Tongue (tissue), 2 donors: ENCODE measurements around the gene SEC16B. TPM values are rescaled to one million over a fixed set of nuclear protein-coding genes. Genes with fewer than 3 reads are reported as not detected.

ENCODE experiments used
- DNase-seq: peaks from one replicate; pipeline ENCODE4 v3.0.0-alpha.2; 2015
- total RNA-seq: library from RNA; depleted of rRNA; stranded (reverse); fragments of >200 nt; gene quantifications from one replicate; pipeline ENCODE4 v1.2.3, GENCODE V29; 2014

Gene SEC16B
- total RNA-seq, 1 donor from 2014 or later: 9.6 TPM

DNA sequence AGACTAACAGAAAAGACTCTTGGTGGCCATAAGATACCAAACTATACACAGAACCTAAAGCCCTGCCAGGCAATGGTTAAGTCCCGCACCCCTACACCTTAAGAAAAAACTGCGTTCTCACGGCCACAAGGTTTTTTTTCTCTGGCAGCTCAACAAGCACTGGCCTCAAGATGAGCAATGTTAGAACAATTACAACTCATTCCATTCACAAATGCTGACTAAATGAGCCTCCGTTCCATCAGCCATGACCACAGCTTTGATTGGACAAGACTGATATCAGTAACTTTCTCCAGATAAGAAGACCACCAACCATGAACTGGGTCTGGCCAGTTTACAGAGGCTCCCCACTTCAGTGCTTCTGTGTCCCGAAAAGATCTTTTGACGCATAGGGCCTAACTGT, 31.9 kb downstream of the SEC16B start:
- DNase-seq: no peak

DNA sequence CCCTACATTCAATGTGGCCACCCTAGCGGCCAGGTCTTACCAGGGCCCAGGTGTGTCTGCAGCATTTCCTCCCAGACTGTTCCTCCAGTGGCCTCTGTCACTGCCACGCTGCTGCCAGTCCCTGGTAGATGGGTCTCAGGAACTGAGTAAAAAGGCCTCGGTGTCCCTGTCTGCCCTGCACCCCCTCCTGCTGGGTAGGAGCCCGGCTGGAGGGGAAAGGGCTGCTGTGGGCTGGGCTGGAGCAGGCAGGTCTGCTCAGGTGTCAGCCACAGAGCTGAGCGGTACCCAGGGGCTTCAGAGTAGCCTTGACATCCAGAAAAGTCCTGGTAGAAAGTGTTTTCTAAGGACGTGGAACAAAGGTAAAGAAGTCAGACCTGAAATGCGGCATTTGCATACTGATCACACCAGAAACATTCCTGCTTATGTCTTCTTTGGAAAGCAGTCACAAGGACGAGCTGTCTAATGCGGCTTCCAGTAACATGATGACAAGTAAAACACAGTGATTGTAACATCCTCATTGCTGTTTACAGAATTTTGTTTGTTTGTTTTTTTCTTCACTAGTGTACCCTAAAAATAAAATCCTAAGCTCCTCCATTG, 32.6 kb downstream of the SEC16B start:
- no peak for DNase-seq

DNA sequence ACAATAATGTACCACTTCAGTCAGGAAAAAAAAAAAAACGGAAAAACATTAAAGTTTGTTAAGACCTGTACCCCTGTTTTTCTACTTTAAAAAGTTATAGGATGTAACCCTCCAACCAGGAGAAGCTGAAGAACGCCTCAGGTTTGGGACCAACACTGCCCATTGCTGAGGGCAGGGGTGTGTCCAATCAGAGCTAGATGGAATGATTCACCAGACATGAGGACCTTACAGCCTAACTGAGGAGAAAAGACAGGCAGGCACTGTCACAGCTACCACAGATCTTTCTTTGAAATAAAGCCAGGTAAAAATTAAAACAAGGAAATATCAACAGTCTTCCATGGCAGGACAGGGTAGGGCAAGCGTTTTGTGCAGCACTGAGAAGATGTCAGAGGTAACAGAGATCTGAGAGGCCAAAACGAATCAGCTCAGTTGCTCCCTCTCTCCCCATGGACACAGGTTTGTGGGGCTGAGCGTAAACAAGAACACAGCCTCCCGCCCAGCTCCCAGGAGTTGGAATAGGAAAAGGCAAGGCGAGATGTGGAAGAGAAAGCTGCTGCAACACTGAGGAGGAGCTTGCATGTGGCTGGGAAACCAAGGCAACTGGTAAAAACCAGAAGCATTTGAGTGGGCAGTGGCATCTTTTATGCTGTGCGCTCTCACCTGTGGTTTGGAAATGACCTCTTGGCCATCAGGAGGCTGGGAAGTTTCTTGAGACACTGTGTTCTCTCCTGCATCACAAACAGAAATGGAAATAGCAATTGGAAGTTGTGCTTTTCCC, 34.0 kb downstream of the SEC16B start:
- no peak for DNase-seq

DNA sequence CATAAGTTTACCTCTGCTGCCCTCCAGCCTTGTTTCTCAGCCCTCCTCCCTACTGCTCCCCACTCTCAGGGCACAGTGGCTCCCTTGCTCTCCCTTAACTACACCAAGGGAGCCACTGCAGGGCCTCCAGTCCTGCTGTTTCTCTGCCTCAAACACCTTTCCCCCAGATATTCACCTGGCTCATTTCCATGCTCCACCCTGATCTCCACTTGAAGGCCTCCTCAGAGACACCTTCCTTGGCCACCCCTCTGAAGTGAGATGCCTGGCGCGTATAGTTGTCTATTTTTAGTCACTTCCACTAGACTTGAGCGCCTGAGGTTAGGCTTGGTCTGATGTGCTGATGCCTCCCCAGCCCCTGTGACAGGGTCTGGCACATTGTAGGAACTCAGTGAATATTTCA, 34.9 kb downstream of the SEC16B start:
- no peak for DNase-seq

DNA sequence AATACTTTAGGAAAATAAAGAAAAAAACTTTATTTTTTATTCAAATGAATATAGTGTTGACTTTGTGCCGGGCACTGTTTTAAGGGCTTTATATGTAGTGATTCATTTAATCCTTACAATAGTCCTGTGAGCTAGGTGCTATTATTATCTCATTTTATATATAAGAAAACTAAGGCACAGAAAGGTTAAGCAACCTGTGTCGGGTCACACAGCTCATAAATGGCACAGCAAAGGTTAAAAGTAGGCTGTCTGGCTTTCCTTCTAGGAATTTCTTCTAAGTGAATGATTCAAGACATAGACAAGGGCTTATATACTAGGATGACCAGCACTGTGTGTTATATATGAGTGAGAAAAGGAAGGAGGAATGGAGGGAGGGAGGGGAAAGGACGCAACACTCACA, 35.4 kb downstream of the SEC16B start:
- DNase-seq: no peak

DNA sequence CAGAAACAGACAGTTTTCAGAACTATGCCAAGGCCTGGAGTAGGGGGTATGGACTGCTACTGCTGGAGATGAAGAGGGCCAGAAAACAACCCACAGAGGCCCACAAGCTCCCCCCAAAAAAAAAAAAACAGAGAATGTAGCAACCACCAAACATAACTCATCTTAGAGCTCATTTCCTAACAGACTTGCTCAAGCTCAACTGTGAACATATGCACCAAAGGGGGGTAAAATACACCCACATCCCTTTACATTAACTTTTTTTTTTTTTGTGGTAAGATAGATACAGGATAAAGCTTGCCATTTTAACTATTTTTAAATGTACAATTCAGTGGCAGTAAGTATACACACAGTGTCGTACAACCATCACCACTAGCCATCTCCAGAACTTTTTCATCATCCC, 36.0 kb downstream of the SEC16B start:
- DNase-seq: no peak

DNA sequence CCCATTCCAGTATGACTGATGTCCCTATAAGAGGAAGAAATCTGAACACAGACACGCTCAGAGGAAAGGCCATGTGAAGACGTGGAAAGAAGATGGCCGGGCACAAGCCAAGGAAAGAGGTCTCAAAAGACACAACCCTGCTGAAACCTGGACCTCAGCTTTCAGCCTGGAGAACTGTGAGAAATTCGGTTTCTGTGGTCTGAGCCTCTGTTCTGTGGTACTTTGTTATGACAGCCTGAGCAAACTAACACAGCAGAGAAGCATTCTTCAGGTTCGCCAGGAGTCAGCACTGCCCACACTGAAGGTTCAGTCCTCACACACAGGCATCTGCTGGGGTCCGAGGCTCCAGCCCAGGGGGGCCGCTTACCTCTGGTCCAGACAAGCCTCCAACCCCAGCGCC, 37.7 kb downstream of the SEC16B start:
- no peak for DNase-seq

DNA sequence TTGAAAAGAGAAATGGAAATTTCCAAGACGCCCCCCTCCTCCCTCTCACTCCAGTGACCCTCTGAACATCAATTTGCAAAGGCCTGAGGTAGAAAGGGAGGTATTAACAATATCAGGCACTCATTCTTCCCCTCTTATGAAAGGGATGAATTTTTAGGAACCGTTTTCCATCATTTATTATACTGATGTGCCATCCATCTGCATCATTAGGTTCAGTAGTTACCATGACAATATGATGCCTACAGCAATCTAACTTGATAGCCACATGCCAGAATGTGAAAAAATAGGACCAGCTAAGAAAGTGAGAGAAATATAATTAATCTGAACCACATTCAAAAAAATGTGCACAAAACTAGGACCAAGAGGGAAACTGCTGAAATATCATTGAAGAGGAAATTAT, 40.9 kb downstream of the SEC16B start:
- DNase-seq: no peak

DNA sequence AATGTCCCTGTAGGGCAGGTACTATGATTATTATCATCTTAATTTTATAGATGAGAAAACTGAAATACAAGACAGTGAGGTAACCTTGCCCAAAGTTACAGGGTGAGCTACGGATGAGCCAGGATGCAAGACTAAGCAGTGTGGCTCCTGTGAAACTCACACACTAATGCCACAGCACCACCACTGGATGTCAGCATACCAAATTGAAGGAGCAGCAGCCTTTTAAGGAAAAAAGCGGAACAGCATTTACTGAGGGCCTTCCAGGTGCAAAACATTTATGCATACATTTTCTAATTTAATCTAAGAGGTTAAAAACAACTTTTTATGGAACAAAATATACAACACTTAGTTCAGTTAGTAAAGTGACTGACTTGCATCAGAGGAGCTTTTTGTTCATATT, 41.7 kb downstream of the SEC16B start:
- no peak for DNase-seq

DNA sequence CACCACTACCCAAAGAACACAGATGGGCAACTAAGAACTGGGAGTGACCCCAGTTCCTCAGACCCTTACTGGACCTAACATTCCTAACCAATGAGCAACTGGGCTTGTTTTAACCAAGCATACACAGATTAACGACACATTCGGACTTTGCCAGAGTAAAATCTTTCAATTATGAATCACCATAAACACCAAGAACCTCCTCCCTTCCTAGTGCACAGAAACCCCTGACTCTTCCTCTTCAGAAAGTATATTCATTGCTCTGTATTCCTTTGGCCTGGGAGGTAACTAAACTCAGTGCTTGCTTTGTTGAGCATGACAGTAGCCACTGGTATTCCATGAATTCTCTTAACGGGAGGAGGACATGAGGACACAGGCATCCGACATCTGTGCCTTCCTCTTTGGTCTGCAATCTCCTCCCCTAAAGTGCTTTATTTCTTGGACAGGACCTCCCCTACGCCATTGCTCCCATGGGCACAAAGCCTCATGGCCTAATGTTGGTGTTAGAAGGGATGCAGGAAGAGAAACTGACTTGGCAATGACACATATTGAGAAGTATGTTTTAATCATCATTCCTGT, 42.7 kb downstream of the SEC16B start:
- no peak for DNase-seq

DNA sequence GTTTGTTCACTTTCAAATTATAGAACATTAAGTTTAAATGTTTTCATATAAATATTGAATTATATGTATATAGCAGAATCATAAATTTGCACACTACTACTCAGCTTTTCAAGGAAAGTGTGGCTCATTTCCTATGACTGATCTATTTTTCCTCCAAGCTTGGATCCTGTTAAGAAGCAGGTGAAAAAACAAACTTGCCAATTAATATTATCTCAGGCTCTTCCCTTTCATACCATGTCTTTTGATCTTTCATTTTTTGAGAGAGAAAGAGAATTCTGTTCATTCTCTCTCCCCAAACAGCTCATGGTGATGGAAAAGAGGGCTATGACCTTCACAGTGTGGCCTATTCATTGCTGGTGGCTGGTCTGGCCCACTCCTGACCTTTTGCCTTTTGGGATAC, 43.7 kb downstream of the SEC16B start:
- DNase-seq: no peak

DNA sequence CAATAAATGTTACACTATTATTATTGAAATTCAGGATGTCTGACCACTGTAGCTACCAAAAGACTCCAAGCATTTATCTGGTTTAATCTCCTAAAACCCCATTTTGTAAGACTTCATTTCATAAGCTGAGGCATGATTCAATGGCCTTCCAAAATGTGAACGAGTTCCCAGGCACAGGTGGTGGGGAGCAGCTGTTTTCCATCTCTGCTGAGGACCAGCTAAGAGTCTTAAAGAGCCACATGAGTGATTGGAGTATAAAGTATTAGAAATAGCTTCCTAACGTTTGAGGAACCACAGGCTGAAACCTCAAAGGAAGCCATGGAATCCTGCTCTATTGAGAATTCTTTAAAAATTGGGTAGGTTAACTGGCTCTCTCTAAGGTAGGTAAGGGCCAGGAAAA, 44.9 kb downstream of the SEC16B start:
- DNase-seq: peak; percentile 32

DNA sequence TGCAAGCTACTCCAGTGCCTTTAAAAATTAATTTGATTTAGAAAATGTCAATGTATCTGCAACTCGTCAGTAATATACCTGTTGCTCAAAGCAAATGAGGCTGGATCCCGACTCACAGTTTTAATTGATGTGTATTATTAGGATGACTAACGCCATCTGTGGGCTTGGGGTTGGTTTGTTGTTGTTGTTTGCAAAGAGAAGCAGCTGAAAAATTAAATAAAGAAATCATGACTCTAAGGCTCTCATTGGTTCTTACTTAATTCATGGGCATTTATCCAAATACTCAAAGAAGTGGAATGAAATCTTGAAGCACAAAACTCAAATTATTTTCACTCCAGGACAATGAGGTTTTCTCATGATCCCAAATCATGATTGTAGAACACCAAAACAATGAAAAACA, 46.4 kb downstream of the SEC16B start:
- no peak for DNase-seq

DNA sequence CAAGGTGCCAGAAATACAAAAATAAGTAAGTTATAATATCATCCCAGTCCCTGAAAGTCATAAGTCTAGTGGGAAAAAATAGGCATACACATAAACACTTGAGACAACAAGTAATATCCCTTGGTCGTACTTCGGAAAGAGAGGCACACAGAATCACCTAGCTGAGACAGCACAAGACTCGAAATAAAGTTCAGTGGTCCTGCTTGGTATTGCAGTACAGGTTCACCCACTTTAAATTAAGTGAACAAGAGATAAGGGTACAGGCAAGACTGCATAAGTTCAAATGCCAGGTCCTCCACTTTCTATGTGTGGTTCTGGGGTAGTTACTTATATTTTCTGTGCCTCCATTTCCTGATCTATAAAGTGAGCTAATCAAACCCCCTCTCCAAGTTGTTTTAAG, 47.6 kb downstream of the SEC16B start:
- no peak for DNase-seq

DNA sequence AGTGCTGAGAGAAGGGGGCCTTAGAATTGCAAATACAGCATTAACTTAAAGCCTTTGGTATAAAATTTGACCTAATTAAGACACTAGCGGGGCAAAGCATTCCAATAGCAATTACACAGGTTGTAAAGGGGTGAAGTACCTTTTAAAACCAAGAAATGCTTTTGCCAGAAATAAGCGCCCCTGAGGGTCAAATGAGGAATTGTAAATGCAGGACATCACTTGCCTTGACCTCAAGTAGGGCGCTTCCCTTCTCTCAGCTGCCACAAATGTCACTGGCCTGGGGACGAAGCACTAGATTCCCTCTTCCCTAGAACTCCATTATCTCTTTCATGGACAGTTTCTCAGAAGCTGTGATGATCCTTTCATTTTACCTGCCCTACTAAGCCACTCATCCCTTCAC, 48.3 kb downstream of the SEC16B start:
- DNase-seq: no peak

DNA sequence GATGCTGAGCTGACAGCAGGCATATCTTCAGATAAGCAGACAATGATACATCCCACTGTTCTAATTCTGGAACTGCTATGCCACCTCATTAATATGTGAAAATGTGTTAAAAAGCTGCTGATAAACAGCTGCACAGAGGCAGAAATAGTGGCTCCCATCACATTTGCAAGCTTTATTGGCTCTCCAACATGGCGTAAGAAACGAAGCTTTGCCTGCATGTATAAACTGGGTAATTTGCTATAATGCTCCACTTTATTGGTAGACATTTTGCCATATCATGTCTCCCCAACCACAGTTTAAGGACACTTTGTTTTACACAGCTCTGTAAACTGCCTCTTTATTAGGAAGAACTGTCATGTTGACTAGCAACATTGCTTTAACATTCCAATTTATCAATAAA, 49.8 kb downstream of the SEC16B start:
- no peak for DNase-seq

DNA sequence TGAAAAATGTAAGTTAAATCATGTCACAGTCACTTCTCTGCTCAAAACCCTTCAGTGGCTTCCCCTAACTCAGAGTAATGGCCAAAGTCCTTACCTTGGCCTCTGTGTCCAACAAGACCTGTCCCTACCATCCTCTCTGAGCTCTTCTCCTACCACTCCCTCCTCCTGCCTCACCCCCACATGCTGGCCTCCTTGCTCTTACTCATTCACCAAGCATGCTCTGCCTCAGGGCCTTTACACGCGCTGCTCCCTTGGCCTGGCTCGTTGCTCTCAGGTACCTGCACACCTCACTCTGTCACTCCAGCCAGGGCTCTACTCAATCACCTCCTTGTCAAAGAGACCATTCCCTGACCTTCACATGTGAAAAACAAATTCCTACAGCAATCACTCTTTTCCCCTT, 54.2 kb downstream of the SEC16B start:
- DNase-seq: no peak

DNA sequence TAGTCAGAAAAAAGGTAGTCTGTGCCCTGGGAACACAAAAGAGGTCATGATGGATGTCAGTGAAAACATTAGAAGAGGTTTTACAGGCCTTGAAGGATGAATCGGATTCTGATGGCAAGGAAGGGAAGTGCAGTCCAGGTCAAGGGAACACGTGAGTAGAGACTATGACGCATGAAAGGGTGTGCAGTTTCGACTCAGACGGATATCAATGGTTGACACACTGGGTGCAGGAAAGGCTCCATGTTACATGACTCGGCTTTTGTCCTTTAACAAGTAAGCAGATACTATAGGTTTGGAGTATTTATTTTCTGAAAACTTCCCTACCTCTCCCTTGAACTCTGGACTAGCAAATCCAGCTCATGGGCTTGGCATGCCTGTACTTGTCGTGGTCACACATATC, 55.3 kb downstream of the SEC16B start:
- DNase-seq: no peak

DNA sequence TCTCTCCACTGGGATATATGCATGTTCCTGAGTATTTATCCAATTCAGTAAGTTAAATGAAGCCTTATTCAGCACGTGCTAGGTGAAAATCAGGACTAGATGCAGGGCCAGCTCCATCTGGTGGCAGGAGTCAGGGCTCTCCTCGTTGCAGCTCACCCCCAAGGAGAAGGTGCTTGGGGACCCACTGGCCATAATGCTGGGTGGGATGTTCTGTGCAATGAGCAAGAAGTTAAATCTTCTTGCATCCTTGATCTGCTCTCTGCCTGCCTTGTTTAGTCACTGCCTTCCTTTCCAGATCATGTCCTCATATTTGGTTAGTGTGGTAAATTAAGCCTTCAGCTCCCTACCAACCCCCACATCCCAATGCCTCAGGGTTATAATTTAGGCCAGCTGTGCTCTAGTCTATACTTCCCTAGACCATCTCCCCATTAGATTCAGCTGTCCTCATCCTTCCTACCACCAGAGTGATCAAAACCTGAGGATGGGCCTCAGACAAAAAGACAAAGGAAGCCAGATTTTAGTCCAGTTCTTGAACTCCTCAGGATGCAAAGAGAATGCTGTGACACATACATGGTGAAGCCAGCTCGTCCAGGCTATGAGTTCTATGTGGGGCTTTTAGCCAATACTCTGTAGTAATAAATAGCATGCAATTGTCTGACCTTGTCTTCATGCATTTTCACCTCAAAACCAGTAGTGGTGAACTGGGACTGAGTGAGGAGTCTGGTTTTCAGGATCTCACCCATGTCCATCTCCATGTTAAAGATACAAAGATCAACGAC, 55.9 kb downstream of the SEC16B start:
- DNase-seq: peak; percentile 30

DNA sequence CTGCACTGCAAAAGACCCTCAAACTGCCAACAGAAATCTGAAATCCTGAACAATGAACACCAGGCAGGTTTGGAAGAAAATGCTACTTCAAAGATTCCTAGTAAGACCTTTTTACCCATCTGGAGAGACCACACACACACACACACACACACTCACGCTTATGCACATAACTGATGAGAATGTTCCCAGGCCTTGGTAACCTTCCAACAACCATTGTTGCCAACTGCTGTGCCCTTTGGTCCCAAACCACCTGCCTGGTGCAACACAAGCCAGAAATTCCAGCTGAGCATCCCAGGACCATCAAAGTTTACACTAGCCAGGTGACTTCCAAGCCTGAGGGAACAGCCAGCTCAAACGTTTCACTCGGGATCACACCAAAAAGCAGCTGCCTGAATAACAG, 56.9 kb downstream of the SEC16B start:
- no peak for DNase-seq

DNA sequence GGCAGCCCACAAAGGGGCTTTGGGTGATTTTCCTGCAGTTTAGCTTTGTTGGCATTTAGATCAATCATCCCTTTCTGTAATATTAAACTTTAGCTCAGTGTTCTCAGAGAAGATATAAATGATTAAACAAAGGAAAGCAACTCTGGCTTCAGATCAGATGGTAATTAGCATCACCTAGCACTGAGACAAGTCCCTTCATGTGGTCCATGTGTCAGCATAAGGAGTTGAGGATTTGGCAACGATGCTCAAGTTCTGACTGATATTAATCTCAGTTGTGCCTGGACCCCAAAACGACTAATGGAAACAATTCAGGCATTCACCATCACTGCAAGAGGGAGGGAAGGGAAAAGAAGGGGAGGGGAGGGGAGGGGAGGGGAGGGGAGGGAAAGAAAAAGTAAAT, 60.4 kb downstream of the SEC16B start:
- DNase-seq: no peak

DNA sequence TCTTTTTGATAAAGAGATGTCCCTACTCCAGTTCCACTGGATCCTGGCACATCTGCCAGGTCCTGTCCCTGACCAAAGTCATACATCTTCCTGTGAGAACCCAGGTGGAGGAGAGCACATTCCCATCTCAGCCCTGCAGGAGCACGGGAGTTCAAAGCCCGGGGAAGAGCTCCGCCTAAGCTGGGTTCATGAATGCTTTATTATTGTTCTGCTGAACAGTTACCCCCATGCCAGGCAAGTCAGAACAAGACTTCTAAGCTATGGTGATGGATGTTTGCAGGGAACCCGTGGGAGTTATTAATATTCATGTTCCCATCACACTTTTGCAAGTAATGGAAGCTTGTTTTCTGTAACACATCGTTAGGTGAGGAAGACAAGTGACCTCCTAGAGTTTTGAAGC, 62.9 kb downstream of the SEC16B start:
- DNase-seq: no peak

DNA sequence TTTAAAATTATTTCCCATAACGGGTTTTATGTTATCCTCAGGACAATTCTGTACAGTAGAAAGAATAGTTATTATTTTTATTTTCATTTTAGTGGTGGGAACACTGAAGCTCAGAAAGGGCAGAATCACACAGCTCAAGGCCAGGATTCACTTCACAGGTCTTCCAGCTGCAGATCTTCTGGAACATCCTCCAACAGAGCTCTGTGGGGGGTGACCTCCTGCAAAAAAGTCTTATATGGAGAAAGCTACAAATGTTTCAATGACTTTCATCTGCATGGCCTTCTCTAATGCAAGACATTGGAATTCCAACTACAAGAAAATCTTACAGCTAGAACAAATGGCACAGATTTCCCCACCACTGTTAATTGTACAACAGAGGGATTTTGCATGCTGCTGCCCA, 64.2 kb downstream of the SEC16B start:
- DNase-seq: no peak
